HCT116 (cell line): Measurements from ENCODE around the gene POLR2C. TPM values are rescaled to one million over a fixed set of nuclear protein-coding genes. Genes with fewer than 3 reads are reported as not detected.

Experiments used
- ATAC-seq: fragments of 200-7000 bp; cut with Tn5 transposase; 2 replicates; pipeline ENCODE4 v1.9.1; 2020; ENCODE audit warnings: mild to moderate bottlenecking, moderate library complexity
- BruUV-seq: library from RNA; stranded (reverse); fragments of 400-500 nt; replicated peaks from 2 replicates; lab custom pipeline; 2021; lab: Mats Ljungman, UMichigan
- CTCF ChIA-PET: fragments of 300-600 bp; sonication (Branson Sonifier 250); formaldehyde crosslinking; loops from one replicate; lab custom pipeline; 2021; ENCODE audit warnings: antibody characterized with exemption; lab: Charles Lee
- POLR2A ChIA-PET: fragments of 300-600, 350-600 bp; sonication (Branson Sonifier 250); formaldehyde crosslinking; loops from one replicate; lab custom pipeline; 2021; ENCODE audit warnings: antibody characterized with exemption; lab: Charles Lee
- RAD21 ChIA-PET, 2 experiments: fragments of 300-600 bp; sonication (Branson Sonifier 250); formaldehyde crosslinking; loops; one replicate each; lab custom pipeline; 2023; ENCODE audit warnings: low total read pairs in 2 of 2; ENCODE audit not compliant: uncharacterized antibody in 2 of 2, unreplicated experiment in 2 of 2, low non-redundant PET in 1 of 2; lab: Charles Lee
- DNase-seq: peaks from one replicate; pipeline ENCODE4 v3.0.0-alpha.2; 2010; ENCODE audit warnings: low read depth, low spot score
- H2AFZ ChIP-seq: fragments of 200-600 bp; shearing (Covaris generic), sonication (generic); 2 replicates; pipeline ENCODE4 v1.6.1; 2017; ENCODE audit warnings: low read depth, mixed run types, mixed read lengths, antibody characterized with exemption, low read length; ENCODE audit not compliant: poor library complexity, severe bottlenecking
- H3K27ac ChIP-seq: 2 replicates; pipeline ENCODE4 v1.5.1; 2012; ENCODE audit warnings: low read depth, low read length
- H3K27me3 ChIP-seq: fragments of 200-600 bp; sonication (generic); 2 replicates; pipeline ENCODE4 v1.6.1; 2016; ENCODE audit warnings: mixed run types, low read length, mixed read lengths; ENCODE audit not compliant: insufficient read depth
- H3K36me3 ChIP-seq, 2 experiments: fragments of 200-500 bp in 1 of 2; fragments of 200-600 bp in 1 of 2; sonication (Bioruptor generic) in 1 of 2; sonication (generic) in 1 of 2; 2 replicates each; pipeline versions ENCODE4 v1.5.1 to v1.6.1; 2014 to 2016; ENCODE audit warnings: low read length in 2 of 2, inconsistent platforms in 1 of 2, mixed read lengths in 1 of 2, mixed run types in 1 of 2; ENCODE audit not compliant: insufficient read depth in 2 of 2, control insufficient read depth in 1 of 2
- H3K4me1 ChIP-seq, 2 experiments: fragments of 200-600 bp in 1 of 2; sonication (generic) in 1 of 2; 2 replicates each; pipeline versions ENCODE4 v1.5.1 to v1.6.1; 2012 to 2017; ENCODE audit warnings: low read length in 2 of 2, inconsistent platforms in 1 of 2, mild to moderate bottlenecking in 1 of 2, mixed read lengths in 1 of 2, mixed run types in 1 of 2, moderate library complexity in 1 of 2; ENCODE audit not compliant: insufficient read depth in 2 of 2, control insufficient read depth in 1 of 2
- H3K4me2 ChIP-seq: fragments of 200-600 bp; sonication (generic); 2 replicates; pipeline ENCODE4 v1.6.1; 2017; ENCODE audit warnings: mixed run types, low read length, mixed read lengths
- H3K4me3 ChIP-seq, 2 experiments: fragments of 200-600 bp in 1 of 2; sonication (generic) in 1 of 2; replicated peaks in 1 of 2; 2 replicates each; pipeline ENCODE4 v1.5.1; 2011 to 2016; ENCODE audit warnings: low read length in 2 of 2, control low read depth in 1 of 2, low read depth in 1 of 2, mild to moderate bottlenecking in 1 of 2, mixed read lengths in 1 of 2, mixed run types in 1 of 2
- H3K79me2 ChIP-seq: fragments of 200-600 bp; sonication (generic); 2 replicates; pipeline ENCODE4 v1.6.1; 2017; ENCODE audit warnings: mild to moderate bottlenecking, mixed run types, low read length, moderate library complexity, mixed read lengths; ENCODE audit not compliant: insufficient read depth
- H3K9ac ChIP-seq: fragments of 200-600 bp; sonication (generic); 2 replicates; pipeline ENCODE4 v1.6.1; 2016; ENCODE audit warnings: low read length, mixed read lengths
- H3K9me2 ChIP-seq: fragments of 200-600 bp; sonication (generic), shearing (Covaris generic); 2 replicates; pipeline ENCODE4 v1.6.1; 2017; ENCODE audit warnings: mixed run types, mild to moderate bottlenecking, moderate library complexity; ENCODE audit not compliant: insufficient read depth
- H3K9me3 ChIP-seq, 2 experiments: fragments of 200-500 bp in 1 of 2; fragments of 200-600 bp in 1 of 2; sonication (Bioruptor generic) in 1 of 2; sonication (generic) in 1 of 2; 2 replicates each; pipeline ENCODE4 v1.6.1; 2014 to 2017; ENCODE audit warnings: low read length in 2 of 2, mixed read lengths in 2 of 2, inconsistent platforms in 1 of 2, low read depth in 1 of 2, mild to moderate bottlenecking in 1 of 2, mixed run types in 1 of 2, moderate library complexity in 1 of 2; ENCODE audit not compliant: control insufficient read depth in 1 of 2, insufficient read depth in 1 of 2
- H4K20me1 ChIP-seq: fragments of 200-600 bp; sonication (generic), shearing (Covaris generic); 2 replicates; pipeline ENCODE4 v1.6.1; 2017; ENCODE audit warnings: mixed run types, mild to moderate bottlenecking, moderate library complexity; ENCODE audit not compliant: insufficient read depth
- CBX3 ChIP-seq: IDR thresholded peaks from 2 replicates; pipeline ENCODE4 v1.6.1; 2012; ENCODE audit warnings: low read depth
- ELF1 ChIP-seq: IDR thresholded peaks from 2 replicates; pipeline ENCODE4 v1.6.1; 2012; ENCODE audit warnings: low read depth, borderline replicate concordance
- EZH2 ChIP-seq: fragments of 200-600 bp; sonication (generic); IDR thresholded peaks from 2 replicates; pipeline ENCODE4 v1.6.1; 2017; ENCODE audit warnings: antibody characterized with exemption, mixed run types
- POLR2A ChIP-seq: IDR thresholded peaks from 2 replicates; pipeline ENCODE4 v1.7.0; 2011; ENCODE audit warnings: borderline replicate concordance; ENCODE audit not compliant: insufficient read depth, insufficient read length; ENCODE audit errors: extremely low read depth
- RAD21 ChIP-seq: IDR thresholded peaks from 2 replicates; pipeline ENCODE4 v1.6.1; 2012; ENCODE audit warnings: low read depth, mild to moderate bottlenecking
- REST ChIP-seq: IDR thresholded peaks from 2 replicates; pipeline ENCODE4 v1.6.1; 2012; ENCODE audit warnings: low read depth
- SP1 ChIP-seq: IDR thresholded peaks from 2 replicates; pipeline ENCODE4 v1.6.1; 2012; ENCODE audit warnings: low read depth
- YY1 ChIP-seq: IDR thresholded peaks from 2 replicates; pipeline ENCODE4 v1.6.1; 2011; ENCODE audit warnings: low read length, low read depth, moderate library complexity, mild to moderate bottlenecking; ENCODE audit not compliant: insufficient replicate concordance; ENCODE audit errors: extremely low read depth
- ZNF274 ChIP-seq: fragments of 200-500 bp; sonication (Bioruptor generic); IDR thresholded peaks from 2 replicates; pipeline ENCODE4 v1.6.1; 2014; ENCODE audit warnings: mild to moderate bottlenecking, low read depth, low read length, inconsistent platforms
- intact Hi-C: fragments of 100-400 bp; cut with micrococcal nuclease; formaldehyde crosslinking; loops from 2 replicates; pipeline ENCODE4 v1.10.0; 2022
- total RNA-seq: library from RNA; stranded (reverse); gene quantifications from one replicate; pipeline ENCODE4 v1.2.1, GENCODE V29; 2021; ENCODE audit not compliant: unreplicated experiment

Gene POLR2C
- total RNA-seq, 1 experiment from 2014 or later: 74.4 TPM

DNA sequence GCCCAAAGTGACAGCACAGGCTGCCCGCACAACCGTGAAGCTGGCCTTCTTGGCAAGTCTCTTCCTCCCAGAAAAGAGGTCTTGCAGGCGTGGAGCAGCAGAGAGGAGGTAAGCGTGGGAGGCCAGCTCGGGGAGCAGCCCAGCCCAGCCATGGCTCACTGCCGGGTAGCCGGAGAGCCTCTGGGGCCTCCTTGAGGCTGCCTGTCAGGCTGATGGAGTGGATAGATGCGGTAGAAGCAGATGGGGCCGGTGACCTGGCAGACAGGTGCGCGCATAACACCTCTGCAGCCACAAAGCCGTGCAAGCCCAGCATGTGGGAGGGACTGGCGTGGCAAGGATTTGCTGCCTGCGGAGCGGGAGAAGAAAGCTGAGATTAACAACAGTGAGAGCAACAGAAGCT lies 40.9 kb downstream of the POLR2C start:
- TF ChIP-seq CBX3: no peak
- TF ChIP-seq REST: no peak
- no peak for TF ChIP-seq SP1
- no peak for TF ChIP-seq YY1
- no peak for TF ChIP-seq POLR2A
- no peak for TF ChIP-seq RAD21
- no peak for TF ChIP-seq ELF1
- no peak for TF ChIP-seq EZH2
- no peak for TF ChIP-seq ZNF274
- H3K27ac ChIP-seq: no peak overlapping the region
- no peaks in the 10 kb centered on the region for H3K36me3 ChIP-seq
- no peak overlapping the region for H2AFZ ChIP-seq
- H3K4me2 ChIP-seq: no peak overlapping the region
- no TSS peak for BruUV-seq
- H3K9me2 ChIP-seq: no peaks in the 10 kb centered on the region
- no peaks in the 10 kb centered on the region for H3K9me3 ChIP-seq
- ChIA-PET RAD21 (no interaction called here), POLR2A (no interaction called here), CTCF (no interaction called here)
- no peaks in the 10 kb centered on the region for H4K20me1 ChIP-seq
- intact Hi-C loops: no loop called here
- H3K9ac ChIP-seq: no peak overlapping the region
- H3K4me3 ChIP-seq: no peak overlapping the region
- ATAC-seq (no peak), DNase-seq (no peak)
- no peaks in the 10 kb centered on the region for H3K27me3 ChIP-seq
- no peaks in the 10 kb centered on the region for H3K4me1 ChIP-seq
- no peaks in the 10 kb centered on the region for H3K79me2 ChIP-seq
